ENCODE measurements around the gene SMCHD1.

DNA sequence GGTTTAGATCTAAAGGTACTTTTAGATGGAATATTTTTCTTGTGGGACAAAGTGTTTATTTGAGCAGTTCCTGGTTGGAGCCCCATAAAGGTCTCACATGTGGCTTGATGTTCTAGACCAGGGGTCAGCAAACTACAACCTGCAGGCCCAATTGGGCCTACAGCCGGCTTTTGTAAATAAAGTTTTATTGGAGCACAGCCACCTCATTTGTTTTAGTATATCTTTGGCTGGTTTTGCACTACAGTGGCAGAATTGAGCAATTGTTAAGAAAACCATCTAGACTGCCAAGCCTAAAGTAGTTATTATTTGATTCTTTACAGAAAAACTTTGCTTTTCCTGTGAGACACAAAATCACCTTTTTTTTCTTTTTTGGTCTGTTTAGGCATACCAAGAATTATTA is 42.5 kb upstream of the SMCHD1 start:
- TF ChIP-seq, protein P1, sequence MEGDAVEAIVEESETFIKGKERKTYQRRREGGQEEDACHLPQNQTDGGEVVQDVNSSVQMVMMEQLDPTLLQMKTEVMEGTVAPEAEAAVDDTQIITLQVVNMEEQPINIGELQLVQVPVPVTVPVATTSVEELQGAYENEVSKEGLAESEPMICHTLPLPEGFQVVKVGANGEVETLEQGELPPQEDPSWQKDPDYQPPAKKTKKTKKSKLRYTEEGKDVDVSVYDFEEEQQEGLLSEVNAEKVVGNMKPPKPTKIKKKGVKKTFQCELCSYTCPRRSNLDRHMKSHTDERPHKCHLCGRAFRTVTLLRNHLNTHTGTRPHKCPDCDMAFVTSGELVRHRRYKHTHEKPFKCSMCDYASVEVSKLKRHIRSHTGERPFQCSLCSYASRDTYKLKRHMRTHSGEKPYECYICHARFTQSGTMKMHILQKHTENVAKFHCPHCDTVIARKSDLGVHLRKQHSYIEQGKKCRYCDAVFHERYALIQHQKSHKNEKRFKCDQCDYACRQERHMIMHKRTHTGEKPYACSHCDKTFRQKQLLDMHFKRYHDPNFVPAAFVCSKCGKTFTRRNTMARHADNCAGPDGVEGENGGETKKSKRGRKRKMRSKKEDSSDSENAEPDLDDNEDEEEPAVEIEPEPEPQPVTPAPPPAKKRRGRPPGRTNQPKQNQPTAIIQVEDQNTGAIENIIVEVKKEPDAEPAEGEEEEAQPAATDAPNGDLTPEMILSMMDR (IDR thresholded peaks at IDR 0.05) = no peak
- TF ChIP-seq POLR2A (IDR thresholded peaks at IDR 0.05) = no peak

Measured in esophagus squamous epithelium (tissue), 4 donors.